Amniotic epithelial cell (primary cell): ENCODE results near the gene AP1B1.
A peak's percentile ranks its signal among the peaks of the same experiment; 100 is the strongest.

ENCODE experiments used
- DNase-seq: peaks from one replicate; pipeline ENCODE4 v3.0.0-alpha.2; 2010; ENCODE audit warnings: low read depth

AP1B1 gene

GRCh38 chr22:29331658-29332300 is 56.6 kb downstream of the AP1B1 start:
- DNase-seq = peak; percentile 35

GRCh38 chr22:29331213-29331612 is 57.2 kb downstream of the AP1B1 start:
- DNase-seq = no peak

- DNase-seq = peak; percentile 70
Measured at GRCh38 chr22:29330753-29331152, 57.6 kb downstream of the AP1B1 start.

GRCh38 chr22:29330291-29330690 is 58.1 kb downstream of the AP1B1 start:
- DNase-seq = no peak

- no peak for DNase-seq
Measured at GRCh38 chr22:29329581-29329980, 58.8 kb downstream of the AP1B1 start.

- DNase-seq = no peak
Measured at GRCh38 chr22:29328566-29329500, 59.5 kb downstream of the AP1B1 start.

GRCh38 chr22:29328055-29328454 is 60.3 kb downstream of the AP1B1 start:
- DNase-seq = no peak

- DNase-seq = no peak
Measured at GRCh38 chr22:29327089-29327764, 61.1 kb downstream of the AP1B1 start.

- no peak for DNase-seq
Measured at GRCh38 chr22:29326481-29326880, 61.9 kb downstream of the AP1B1 start.

- no peak for DNase-seq
Measured at GRCh38 chr22:29325785-29326315, 62.5 kb downstream of the AP1B1 start.

- DNase-seq = no peak
Measured at GRCh38 chr22:29325356-29325755, 63.0 kb downstream of the AP1B1 start.

GRCh38 chr22:29323641-29324040 is 64.7 kb downstream of the AP1B1 start:
- DNase-seq = no peak

GRCh38 chr22:29320546-29320945 is 67.8 kb downstream of the AP1B1 start:
- DNase-seq = no peak

- no peak for DNase-seq
Measured at GRCh38 chr22:29319072-29319471, 69.3 kb downstream of the AP1B1 start.

- no peak for DNase-seq
Measured at GRCh38 chr22:29317827-29318454, 70.4 kb downstream of the AP1B1 start.

GRCh38 chr22:29316141-29316828 is 72.1 kb downstream of the AP1B1 start:
- no peak for DNase-seq

- DNase-seq = no peak
Measured at GRCh38 chr22:29315286-29316140, 72.9 kb downstream of the AP1B1 start, which contains the start of gene RASL10A. Gene RASL10A (minus strand): TSS chr22:29315697. CDS start chr22:29315246, 451 bp downstream.

GRCh38 chr22:29314537-29315285 is 73.7 kb downstream of the AP1B1 start:
- no peak for DNase-seq
